PFSK-1 (cell line): ENCODE measurements around the gene OR13C5. TPM values are rescaled to one million over a fixed set of nuclear protein-coding genes. Genes with fewer than 3 reads are reported as not detected.
"Not testable (repeated sequence)": the region's sequence is repeated elsewhere in the genome, so short reads cannot be mapped to it uniquely, and the experiment has no call there.

Source experiments
- FOXP2 ChIP-seq: optimal IDR thresholded peaks from 2 replicates; pipeline ENCODE3; 2011; ENCODE audit warnings: borderline replicate concordance, control low read depth, inconsistent platforms; ENCODE audit not compliant: insufficient read depth; ENCODE audit errors: extremely low read length, extremely low read depth
- POLR2AphosphoS5 ChIP-seq: IDR thresholded peaks from 2 replicates; pipeline ENCODE4 v1.6.1; 2012; ENCODE audit warnings: low read depth, mild to moderate bottlenecking, control low read depth, low read length, moderate library complexity
- SIN3A ChIP-seq: IDR thresholded peaks from 2 replicates; pipeline ENCODE4 v1.6.1; 2012; ENCODE audit warnings: mild to moderate bottlenecking, low read length, moderate library complexity, borderline replicate concordance; ENCODE audit not compliant: insufficient read depth
- TAF1 ChIP-seq: IDR thresholded peaks from 2 replicates; pipeline ENCODE4 v1.6.1; 2012; ENCODE audit warnings: low read length, control low read depth, borderline replicate concordance; ENCODE audit not compliant: insufficient read depth
- polyA plus RNA-seq: library from polyadenylated mRNA; unstranded; fragments of >200 nt; gene quantifications from one replicate; pipeline ENCODE4 v1.2.1, GENCODE V29; 2012; ENCODE audit warnings: low read depth, missing spikeins; ENCODE audit not compliant: insufficient read length
- TF ChIP-seq, protein P1 (sequence below), 2 experiments: IDR thresholded peaks; 2 replicates each; pipeline versions ENCODE4 v1.6.1 to v1.8.0; 2011 to 2012; ENCODE audit warnings: low read depth in 2 of 2, low read length in 2 of 2, control low read depth in 1 of 2, inconsistent platforms in 1 of 2, mild to moderate bottlenecking in 1 of 2, moderate library complexity in 1 of 2; ENCODE audit not compliant: insufficient read depth in 1 of 2

Gene OR13C5, protein sequence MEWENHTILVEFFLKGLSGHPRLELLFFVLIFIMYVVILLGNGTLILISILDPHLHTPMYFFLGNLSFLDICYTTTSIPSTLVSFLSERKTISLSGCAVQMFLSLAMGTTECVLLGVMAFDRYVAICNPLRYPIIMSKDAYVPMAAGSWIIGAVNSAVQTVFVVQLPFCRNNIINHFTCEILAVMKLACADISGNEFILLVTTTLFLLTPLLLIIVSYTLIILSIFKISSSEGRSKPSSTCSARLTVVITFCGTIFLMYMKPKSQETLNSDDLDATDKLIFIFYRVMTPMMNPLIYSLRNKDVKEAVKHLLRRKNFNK
- polyA plus RNA-seq, result not detected

DNA sequence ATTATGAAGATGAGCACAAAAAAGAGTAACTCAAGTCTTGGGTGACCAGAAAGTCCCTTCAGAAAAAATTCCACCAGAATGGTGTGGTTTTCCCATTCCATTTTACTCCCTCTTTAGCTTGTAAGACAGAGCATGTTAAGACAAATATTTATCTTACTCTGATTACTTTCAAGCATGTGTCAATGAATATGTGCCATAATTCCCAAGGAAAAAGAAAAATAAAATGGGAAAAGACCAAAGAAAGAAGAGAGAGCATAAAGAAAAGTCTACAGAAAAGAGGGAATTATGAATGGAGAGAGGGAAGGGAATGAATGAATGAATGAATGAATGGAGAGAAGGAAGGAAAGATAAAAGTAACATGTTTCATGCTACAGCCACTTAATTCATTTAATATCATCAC is at the start of gene OR13C5:
Gene OR13C5 (minus strand): TSS at position 101 of the 400 bp plus-strand sequence. CDS start 0 bp downstream, at position 101.
- not testable (repeated sequence) for TF ChIP-seq POLR2AphosphoS5, FOXP2, TAF1

DNA sequence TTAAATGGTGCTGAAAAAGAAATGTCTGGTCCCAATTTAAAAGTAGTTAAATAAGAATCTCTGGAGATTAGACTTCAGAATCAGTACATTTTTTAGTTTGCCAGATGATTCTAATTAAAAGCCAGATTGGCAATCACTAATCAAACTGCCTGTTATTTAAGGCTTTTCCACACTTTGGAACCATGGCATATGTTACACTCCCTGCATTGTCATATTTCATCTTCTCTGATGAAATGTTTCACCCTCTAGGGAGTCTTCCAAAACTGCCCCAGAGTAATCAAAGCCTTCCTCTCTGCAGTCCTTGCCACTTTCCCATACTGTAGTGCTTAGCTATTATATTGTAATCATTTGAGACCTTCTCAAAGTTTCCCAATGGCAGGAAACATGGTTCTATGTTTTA is 36.2 kb upstream of the OR13C5 start:
- TF ChIP-seq FOXP2 (no peak), TAF1 (no peak), POLR2AphosphoS5 (no peak), SIN3A (no peak)
- TF ChIP-seq, protein P1, sequence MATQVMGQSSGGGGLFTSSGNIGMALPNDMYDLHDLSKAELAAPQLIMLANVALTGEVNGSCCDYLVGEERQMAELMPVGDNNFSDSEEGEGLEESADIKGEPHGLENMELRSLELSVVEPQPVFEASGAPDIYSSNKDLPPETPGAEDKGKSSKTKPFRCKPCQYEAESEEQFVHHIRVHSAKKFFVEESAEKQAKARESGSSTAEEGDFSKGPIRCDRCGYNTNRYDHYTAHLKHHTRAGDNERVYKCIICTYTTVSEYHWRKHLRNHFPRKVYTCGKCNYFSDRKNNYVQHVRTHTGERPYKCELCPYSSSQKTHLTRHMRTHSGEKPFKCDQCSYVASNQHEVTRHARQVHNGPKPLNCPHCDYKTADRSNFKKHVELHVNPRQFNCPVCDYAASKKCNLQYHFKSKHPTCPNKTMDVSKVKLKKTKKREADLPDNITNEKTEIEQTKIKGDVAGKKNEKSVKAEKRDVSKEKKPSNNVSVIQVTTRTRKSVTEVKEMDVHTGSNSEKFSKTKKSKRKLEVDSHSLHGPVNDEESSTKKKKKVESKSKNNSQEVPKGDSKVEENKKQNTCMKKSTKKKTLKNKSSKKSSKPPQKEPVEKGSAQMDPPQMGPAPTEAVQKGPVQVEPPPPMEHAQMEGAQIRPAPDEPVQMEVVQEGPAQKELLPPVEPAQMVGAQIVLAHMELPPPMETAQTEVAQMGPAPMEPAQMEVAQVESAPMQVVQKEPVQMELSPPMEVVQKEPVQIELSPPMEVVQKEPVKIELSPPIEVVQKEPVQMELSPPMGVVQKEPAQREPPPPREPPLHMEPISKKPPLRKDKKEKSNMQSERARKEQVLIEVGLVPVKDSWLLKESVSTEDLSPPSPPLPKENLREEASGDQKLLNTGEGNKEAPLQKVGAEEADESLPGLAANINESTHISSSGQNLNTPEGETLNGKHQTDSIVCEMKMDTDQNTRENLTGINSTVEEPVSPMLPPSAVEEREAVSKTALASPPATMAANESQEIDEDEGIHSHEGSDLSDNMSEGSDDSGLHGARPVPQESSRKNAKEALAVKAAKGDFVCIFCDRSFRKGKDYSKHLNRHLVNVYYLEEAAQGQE (IDR thresholded peaks at IDR 0.05; ENCODE audit: insufficient read depth in 1 of 2, low read depth in 2 of 2, low read length in 2 of 2), result no peak

DNA sequence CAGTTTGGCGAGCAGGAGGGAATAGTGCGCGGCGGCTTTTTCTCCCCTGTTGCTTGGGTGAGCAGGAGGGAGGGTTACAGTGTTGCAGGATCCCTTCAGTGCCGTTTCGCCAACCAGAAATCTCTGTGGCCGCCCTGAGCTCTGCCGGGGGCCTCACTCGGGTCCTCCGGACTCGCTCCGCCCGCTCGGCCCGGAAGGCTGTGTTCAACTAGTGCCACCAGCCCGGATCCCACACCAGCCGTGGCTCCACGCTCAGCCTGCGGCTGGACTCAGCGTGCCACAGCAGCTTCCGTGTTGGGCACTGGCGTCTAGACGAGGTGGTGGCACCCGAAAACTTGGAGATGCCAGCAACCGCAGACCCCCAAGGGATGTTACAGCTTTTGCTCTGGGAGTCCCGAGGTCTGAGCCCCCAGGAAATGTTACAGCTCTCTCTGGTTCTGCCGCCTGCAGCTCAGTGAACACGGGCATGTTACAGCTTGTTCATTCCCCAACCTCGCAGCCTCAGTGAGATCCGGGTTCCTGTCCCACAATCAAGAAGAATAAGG is 34.8 kb upstream of the OR13C5 start:
- TF ChIP-seq FOXP2, result no peak
- TF ChIP-seq, protein P1 (IDR thresholded peaks at IDR 0.05; ENCODE audit: insufficient read depth in 1 of 2, low read depth in 2 of 2, low read length in 2 of 2), result no peak
- no peak for TF ChIP-seq SIN3A
- no peak for TF ChIP-seq POLR2AphosphoS5
- no peak for TF ChIP-seq TAF1

DNA sequence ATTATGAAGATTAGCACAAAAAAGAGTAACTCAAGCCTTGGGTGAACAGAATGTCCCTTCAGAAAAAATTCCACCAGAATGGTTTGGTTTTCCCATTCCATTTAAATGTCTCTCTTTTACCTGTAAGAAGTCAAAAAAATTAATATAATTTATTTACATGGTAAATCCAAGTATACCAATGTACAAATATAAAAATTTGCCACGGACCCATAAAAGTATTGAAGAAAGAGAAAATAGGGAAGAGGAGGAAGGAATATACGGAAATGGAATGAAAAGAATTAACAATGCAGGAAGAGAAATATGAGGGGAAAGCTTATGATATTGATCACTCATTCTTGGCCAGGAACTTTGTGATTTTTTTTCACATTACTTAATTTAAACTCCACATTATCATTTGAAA is 18.9 kb upstream of the OR13C5 start, which contains the start of gene OR13C9:
Gene OR13C9 (minus strand): TSS at position 101 of the 400 bp plus-strand sequence. CDS start 0 bp downstream, at position 101.
- no peak for TF ChIP-seq TAF1
- TF ChIP-seq FOXP2, result no peak
- TF ChIP-seq SIN3A, result no peak
- TF ChIP-seq, protein P1 (IDR thresholded peaks at IDR 0.05; ENCODE audit: insufficient read depth in 1 of 2, low read depth in 2 of 2, low read length in 2 of 2), result no peak
- TF ChIP-seq POLR2AphosphoS5, result no peak

DNA sequence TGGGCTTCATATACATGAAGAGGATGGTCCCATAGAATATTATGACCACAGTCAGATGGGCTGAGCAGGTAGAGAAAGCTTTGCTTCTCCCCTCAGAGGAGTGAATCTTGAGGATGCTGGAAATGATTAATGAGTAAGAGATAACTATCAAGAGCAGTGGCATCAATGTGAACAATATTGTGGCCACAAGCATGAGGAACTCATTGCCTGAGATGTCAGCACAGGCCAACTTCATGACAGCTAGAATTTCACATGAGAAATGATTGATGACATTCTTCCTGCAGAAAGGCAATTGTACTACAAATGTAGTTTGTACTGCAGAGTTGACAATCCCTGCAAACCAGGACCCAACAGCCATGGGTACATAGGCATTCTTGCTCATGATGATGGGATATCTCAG is 18.2 kb upstream of the OR13C5 start:
- TF ChIP-seq POLR2AphosphoS5, result no peak
- TF ChIP-seq TAF1, result no peak
- TF ChIP-seq, protein P1 (IDR thresholded peaks at IDR 0.05; ENCODE audit: insufficient read depth in 1 of 2, low read depth in 2 of 2, low read length in 2 of 2), result no peak
- no peak for TF ChIP-seq SIN3A
- no peak for TF ChIP-seq FOXP2
